Right atrium auricular region (tissue), 2 donors: Measurements from ENCODE around the gene C12orf76. TPM values are rescaled to one million over a fixed set of nuclear protein-coding genes. Genes with fewer than 3 reads are reported as not detected.

Experiments
- DNase-seq: peaks from one replicate; pipeline ENCODE4 v3.0.0-alpha.2; 2019; ENCODE audit warnings: low spot score
- H3K27ac ChIP-seq, 2 donors: fragments of 200-600 bp; sonication (generic); 1 replicate in 1 of 2; 2 replicates in 1 of 2; pipeline ENCODE4 v1.5.1; 2016 to 2019
- H3K27me3 ChIP-seq, 2 donors: fragments of 200-600 bp; sonication (generic); one replicate each; pipeline versions ENCODE4 v1.5.1 to v1.6.0; 2017 to 2019
- H3K36me3 ChIP-seq: fragments of 200-600 bp; sonication (generic); one replicate; pipeline ENCODE4 v1.5.1; 2016
- H3K4me1 ChIP-seq, 2 donors: fragments of 200-600 bp; sonication (generic); one replicate each; pipeline versions ENCODE4 v1.5.1 to v1.6.0; 2017 to 2019
- H3K4me3 ChIP-seq, 2 donors: fragments of 200-600 bp; sonication (generic); 1 replicate in 1 of 2; 2 replicates in 1 of 2; pipeline ENCODE4 v1.5.1; 2017 to 2019; ENCODE audit warnings: mild to moderate bottlenecking in 1 of 2, moderate library complexity in 1 of 2
- H3K9me3 ChIP-seq, 2 donors: fragments of 200-600 bp; sonication (generic); one replicate each; pipeline ENCODE4 v1.5.1; 2019
- total RNA-seq, 2 donors: library from RNA; depleted of rRNA; stranded (reverse); fragments of >200 nt; gene quantifications; one replicate each; pipeline ENCODE4 v1.1.0, GENCODE V29; 2016
- TF ChIP-seq, protein P1 (sequence below), 2 donors: fragments of 200-600 bp; sonication (generic); IDR thresholded peaks; one replicate each; pipeline ENCODE4 v1.5.1; 2019; ENCODE audit warnings: antibody characterized with exemption in 2 of 2

Gene C12orf76
- total RNA-seq, 2 donors from 2014 or later = 8.6 to 9.0 TPM

DNA sequence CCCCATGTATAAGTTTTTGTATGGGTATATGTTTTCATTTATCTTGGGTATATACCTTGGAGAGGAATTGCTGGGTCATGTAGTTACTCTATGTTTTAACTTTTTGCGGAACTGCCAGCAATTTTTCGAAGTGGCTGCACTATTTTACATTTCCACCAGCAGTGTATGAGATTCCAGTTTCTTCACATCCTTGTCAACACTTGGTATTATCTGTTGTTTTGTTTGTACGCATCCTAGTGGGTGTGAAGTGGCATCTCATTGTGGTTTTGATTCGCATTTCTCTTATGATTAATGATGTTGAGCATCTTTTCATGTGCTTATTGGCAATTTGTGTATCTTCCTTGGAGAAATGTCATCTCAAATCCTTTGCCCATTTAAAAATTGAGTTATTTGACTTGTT, 42.2 kb downstream of the C12orf76 start:
- H3K4me1 ChIP-seq = peaks cover 0 to 8% of the 10 kb centered on the region in 2 donors
- no peak overlapping the region for H3K4me3 ChIP-seq
- no peak for DNase-seq
- TF ChIP-seq, protein P1, sequence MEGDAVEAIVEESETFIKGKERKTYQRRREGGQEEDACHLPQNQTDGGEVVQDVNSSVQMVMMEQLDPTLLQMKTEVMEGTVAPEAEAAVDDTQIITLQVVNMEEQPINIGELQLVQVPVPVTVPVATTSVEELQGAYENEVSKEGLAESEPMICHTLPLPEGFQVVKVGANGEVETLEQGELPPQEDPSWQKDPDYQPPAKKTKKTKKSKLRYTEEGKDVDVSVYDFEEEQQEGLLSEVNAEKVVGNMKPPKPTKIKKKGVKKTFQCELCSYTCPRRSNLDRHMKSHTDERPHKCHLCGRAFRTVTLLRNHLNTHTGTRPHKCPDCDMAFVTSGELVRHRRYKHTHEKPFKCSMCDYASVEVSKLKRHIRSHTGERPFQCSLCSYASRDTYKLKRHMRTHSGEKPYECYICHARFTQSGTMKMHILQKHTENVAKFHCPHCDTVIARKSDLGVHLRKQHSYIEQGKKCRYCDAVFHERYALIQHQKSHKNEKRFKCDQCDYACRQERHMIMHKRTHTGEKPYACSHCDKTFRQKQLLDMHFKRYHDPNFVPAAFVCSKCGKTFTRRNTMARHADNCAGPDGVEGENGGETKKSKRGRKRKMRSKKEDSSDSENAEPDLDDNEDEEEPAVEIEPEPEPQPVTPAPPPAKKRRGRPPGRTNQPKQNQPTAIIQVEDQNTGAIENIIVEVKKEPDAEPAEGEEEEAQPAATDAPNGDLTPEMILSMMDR (IDR thresholded peaks at IDR 0.05) = no peak
- no peak overlapping the region for H3K27ac ChIP-seq
- H3K9me3 ChIP-seq = no peaks in the 10 kb centered on the region
- peaks cover 5% of the 10 kb centered on the region for H3K36me3 ChIP-seq
- no peaks in the 10 kb centered on the region for H3K27me3 ChIP-seq

DNA sequence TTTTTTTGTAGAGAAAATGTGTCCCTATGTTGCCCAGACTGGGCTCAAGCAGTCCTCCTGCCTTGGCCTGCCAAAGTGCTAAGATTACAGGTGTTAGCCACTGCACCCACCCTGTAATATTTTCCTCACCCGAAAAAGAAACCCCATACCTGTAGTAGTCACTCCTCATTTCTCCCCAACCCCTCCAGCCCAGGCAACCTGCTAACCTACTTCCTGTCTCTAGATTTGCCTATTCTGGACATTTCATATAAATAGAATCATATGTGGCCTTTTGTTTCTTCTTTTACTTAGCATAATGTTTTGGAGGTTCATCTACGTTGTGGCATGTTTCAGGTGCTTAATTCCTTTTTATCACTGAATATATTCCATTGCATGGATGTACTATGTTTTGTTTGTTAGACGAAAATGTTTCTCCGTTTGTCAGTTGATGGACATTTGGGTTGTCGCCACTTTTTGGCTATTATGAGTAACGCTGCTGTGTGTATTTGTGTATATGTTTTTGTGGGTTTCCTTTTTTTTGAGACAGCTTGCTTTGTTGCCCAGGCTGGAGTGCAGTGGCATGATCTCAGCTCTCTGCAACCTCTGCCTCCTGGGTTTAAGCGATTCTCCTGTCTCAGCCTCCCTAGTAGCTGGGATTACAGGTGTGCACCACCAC, 42.9 kb downstream of the C12orf76 start:
- no peak overlapping the region for H3K27ac ChIP-seq
- no peak for DNase-seq
- no peaks in the 10 kb centered on the region for H3K9me3 ChIP-seq
- no peak overlapping the region for H3K4me3 ChIP-seq
- TF ChIP-seq, protein P1 (IDR thresholded peaks at IDR 0.05) = no peak
- peaks cover 5% of the 10 kb centered on the region for H3K36me3 ChIP-seq
- peaks cover 0 to 9% of the 10 kb centered on the region in 2 donors for H3K4me1 ChIP-seq
- H3K27me3 ChIP-seq = no peaks in the 10 kb centered on the region

DNA sequence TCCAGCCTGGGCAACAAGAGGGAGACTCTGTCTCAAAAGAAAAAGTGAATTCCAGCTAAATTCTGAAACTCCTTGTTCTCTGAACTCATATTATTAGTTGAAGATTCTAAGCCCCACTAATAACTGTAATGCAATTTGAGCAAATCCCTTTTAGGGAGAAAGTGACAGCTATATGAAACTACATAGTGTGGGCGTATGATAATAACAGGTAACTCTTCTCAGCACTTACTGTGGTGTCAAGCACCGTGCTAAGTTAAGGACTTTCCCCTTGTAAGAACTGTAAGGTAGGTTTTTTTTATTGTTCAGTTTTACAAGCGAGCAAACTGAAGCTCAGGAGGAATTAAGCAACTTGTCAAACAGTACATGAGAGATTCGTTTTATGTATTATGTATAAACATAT, 43.7 kb downstream of the C12orf76 start:
- no peak for DNase-seq
- no peaks in the 10 kb centered on the region for H3K9me3 ChIP-seq
- no peak overlapping the region for H3K4me3 ChIP-seq
- TF ChIP-seq, protein P1 (IDR thresholded peaks at IDR 0.05) = no peak
- no peak overlapping the region for H3K27ac ChIP-seq
- H3K4me1 ChIP-seq = peaks cover 0 to 15% of the 10 kb centered on the region in 2 donors
- H3K36me3 ChIP-seq = peaks cover 5% of the 10 kb centered on the region
- H3K27me3 ChIP-seq = no peaks in the 10 kb centered on the region

DNA sequence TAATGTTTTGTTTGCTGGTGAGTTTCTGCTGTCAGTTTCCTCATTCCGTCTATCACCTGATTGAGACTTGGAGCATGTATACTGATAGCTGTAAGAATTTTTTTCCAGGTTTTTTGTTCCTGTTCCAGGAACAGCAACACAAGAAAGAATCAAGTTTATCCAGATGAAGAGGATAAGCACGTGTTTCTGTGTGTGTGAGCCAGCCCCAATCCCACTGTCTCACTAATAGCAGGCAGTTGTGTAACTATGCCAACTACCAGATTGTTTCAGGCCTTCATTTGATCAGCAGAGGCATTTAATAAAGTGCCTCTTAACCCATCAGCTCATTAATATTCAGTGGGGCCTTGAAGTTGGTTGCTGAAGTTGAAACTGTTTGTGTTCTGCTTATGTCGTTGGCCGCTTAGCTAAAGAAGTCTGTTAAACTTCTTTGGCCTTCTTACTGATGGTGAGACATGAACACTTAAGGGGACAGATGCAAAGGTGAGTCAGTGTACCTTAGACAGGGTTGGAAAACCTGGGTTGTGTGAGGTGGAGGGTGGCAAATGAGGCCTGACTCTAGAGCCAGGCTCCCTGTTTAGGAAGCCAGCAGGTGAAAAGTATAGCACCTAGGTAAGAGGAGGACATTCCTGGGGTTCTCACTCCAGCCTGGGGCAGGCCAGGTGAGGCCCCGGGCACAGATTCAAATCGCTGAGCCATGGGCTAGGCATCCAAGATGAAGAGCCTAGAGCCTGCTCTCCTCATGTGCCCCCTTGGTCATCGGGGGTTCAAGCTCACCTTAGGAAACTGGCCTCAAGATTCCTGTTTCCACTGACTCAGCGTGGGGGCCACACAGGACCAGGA, 45.4 kb downstream of the C12orf76 start:
- TF ChIP-seq, protein P1 (IDR thresholded peaks at IDR 0.05) = no peak
- H3K4me3 ChIP-seq = no peak overlapping the region
- DNase-seq = no peak
- H3K9me3 ChIP-seq = no peaks in the 10 kb centered on the region
- no peak overlapping the region for H3K27ac ChIP-seq
- H3K27me3 ChIP-seq = no peaks in the 10 kb centered on the region
- peaks cover 5% of the 10 kb centered on the region for H3K36me3 ChIP-seq
- H3K4me1 ChIP-seq = peaks cover 0 to 22% of the 10 kb centered on the region in 2 donors

DNA sequence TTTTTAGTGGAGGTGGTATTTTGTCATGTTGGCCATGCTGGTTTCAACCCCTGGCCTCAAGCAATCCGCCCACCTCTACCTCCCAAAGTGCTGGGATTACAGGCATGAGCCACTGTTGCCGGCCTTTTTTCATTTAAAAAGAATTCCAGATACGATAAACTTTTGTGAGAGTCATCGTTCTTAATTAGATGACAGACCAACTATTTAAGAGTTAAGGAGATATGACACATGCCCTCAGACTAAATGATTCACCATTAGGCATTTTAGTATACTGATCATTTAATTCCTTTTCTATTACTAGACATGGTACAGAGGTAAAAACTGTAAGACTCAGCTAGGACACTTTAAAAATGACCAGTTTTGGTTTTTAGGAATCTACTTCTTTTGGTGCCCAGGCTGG, 46.7 kb downstream of the C12orf76 start:
- H3K4me1 ChIP-seq = peaks cover 0 to 22% of the 10 kb centered on the region in 2 donors
- H3K36me3 ChIP-seq = peaks cover 5% of the 10 kb centered on the region
- H3K27ac ChIP-seq = no peak overlapping the region
- H3K27me3 ChIP-seq = no peaks in the 10 kb centered on the region
- no peak for DNase-seq
- no peaks in the 10 kb centered on the region for H3K9me3 ChIP-seq
- H3K4me3 ChIP-seq = no peak overlapping the region
- TF ChIP-seq, protein P1 (IDR thresholded peaks at IDR 0.05) = no peak
